Activated T-cell treated with anti-CD3 and anti-CD28 coated beads for 4 hours (primary cell): Measurements from ENCODE around the gene SMIM1.
"Not testable (repeated sequence)": the region's sequence is repeated elsewhere in the genome, so short reads cannot be mapped to it uniquely, and the experiment has no call there.

Source experiments
- DNase-seq: peaks from one replicate; pipeline ENCODE4 v3.0.0-alpha.2; 2020

SMIM1 gene

DNA sequence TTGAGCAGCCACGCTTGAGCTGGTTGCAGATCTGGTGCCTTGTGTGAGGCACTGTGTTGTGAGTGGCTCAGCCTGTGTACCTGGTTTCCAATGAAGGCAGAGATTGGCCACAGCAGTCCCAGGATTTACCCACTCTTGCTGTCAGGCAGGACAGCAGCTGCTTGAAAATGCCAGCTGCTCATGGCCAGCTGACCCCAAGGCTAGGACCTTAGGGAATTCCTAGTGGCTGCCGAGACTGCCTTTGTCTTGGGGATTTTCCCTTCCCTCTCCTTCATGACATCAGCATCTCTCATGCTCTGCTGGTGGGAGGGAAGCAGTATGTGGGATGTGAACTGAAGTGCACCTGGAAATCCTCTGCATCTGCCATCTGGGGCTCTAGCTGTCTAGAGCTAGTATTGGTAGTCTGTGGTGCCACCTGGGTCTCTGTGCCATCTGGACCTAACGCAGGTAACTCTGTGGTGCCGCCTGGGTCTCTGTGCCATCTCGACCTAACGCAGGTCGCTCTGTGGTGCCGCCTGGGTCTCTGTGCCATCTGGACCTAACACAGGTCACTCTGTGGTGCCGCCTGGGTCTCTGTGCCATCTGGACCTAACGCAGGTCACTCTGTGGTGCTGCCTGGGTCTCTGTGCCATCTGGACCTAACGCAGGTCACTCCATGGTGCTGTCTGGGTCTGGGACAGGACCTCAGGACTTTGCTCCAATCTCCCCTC, 27.6 kb downstream of the SMIM1 start:
- no peak for DNase-seq

- not testable (repeated sequence) for DNase-seq
Observed at GRCh38 chr1:3800795-3801194, 28.2 kb downstream of the SMIM1 start.

GRCh38 chr1:3803905-3804626, 31.5 kb downstream of the SMIM1 start:
- no peak for DNase-seq

DNA sequence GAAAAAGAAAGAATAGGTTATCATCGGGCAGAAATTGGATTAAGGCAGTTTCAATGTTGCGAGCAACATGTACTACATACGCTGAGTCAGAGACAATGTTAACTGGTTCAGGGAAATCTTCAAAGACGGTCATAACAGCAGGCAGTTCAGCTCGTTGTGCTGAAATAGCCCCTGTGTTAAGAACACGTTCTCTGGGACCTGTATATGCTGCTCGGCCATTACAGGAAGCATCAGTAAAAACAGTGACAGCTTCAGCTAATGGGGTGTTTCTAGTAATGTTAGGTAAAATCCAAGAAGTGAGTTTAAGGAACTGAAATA, 32.0 kb downstream of the SMIM1 start:
- DNase-seq: not testable (repeated sequence)

DNA sequence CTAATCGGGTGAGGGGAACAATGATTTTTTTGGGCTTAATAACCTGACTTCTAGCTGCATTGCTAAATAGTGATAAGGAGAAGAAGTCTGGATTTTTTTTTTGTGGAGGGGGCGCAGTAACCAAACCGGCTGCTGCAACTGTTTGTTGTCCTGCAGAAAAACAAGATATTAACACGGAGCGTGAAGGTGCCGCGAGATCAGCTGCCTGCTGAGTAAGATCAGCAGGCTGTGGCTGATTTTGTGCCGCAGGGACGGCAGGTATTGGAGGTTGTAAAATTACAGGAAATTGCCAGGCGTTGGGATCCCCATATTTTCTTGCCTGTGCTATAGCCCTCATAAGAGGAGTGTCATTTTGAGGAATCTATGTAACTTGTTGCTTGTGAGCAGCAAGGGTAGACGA, 32.5 kb downstream of the SMIM1 start:
- no peak for DNase-seq

DNA sequence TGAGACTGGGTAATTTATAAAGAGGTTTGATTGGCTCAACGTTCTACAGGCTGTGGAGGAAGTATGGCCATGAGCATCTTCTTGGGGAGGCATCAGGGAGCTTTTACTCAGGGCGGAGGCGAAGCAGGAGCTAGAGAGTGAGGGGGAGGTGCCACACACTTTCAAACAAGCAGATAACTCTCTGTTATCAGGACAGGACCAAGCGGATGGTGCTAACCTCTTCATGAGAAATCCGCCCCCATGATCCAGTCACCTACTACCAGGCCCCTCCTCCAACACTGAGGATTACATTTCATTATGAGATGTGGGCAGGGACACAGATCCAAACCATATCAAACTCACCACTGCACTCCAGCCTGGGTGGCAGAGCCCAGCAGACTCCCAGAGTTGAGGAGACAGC, 35.2 kb downstream of the SMIM1 start:
- no peak for DNase-seq

DNA sequence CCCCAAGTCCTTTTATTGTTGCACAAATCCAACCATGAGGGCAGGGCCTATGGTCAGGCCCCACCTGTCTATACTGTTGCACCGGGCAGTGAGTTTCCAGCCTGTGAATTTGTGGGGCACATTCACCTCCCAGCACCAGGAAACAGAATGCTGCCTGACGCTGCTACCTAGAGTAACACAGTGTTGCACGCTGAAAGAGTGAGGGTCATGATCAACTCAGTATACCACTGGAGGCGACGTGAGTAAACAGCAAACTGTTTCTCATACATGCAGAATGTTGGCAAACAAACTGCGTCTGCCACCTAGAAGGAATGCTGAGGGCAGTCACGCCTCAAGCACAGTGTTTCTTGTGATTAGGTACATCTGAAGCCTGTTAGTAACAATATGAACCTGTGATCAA, 37.1 kb downstream of the SMIM1 start:
- DNase-seq: no peak

- not testable (repeated sequence) for DNase-seq
Observed at GRCh38 chr1:3810149-3810761, 37.7 kb downstream of the SMIM1 start.

DNA sequence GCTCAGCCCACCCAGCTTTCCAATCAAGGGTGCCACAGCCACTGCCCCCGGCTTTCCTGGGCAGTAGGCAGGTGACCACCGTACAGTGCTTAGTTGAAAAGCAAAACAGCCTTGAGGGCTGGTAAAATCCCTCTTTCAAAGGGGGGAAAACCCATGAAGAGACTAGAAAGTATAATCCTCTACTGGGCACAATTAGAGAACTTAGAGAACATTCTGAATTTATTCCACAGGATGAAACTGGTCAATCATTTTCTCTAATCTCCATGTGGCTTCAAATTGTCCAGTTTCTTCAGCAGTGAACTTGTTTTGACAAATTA, 39.0 kb downstream of the SMIM1 start:
- DNase-seq: no peak

- no peak for DNase-seq
Observed at GRCh38 chr1:3814065-3814464, 41.5 kb downstream of the SMIM1 start.

GRCh38 chr1:3814771-3815561, 42.4 kb downstream of the SMIM1 start:
- DNase-seq: no peak

DNA sequence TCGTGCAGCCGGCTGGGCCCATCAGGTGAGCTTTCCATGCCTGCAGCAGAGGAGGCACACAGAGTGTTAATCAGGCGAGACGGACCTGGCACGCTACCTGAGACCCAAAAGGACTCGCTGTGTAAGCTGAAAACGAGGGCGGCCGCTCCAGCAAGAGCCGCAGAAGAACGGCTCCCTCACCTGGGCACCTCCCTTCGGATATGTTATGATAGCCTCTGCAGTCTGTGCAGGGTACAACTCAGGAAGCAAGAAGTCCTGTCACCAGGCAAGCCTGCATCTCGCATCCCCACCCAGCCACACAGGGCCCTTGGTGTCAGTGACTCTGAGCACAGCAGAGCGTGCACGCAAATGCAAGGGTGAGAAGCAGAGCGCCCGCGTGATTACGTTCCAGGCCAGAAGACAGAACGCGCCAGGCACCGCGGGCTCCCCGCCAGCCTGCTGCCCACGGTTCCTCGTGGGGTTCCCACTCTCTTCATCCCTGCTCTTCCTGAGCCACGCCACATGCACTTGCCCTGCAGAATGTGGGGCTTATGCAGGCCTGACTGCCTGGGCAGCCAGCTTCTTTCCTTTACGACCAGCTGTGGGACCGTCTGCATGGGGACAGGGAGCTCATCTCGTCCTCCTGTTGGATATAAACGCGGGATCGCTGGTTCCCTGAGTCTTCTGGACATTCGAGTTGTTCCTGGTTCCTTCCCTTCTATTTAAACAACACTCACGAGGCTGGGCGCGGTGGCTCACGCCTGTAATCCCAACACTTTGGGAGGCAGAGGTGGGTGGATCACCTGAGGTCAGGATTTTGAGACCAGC, 44.0 kb downstream of the SMIM1 start:
- no peak for DNase-seq

DNA sequence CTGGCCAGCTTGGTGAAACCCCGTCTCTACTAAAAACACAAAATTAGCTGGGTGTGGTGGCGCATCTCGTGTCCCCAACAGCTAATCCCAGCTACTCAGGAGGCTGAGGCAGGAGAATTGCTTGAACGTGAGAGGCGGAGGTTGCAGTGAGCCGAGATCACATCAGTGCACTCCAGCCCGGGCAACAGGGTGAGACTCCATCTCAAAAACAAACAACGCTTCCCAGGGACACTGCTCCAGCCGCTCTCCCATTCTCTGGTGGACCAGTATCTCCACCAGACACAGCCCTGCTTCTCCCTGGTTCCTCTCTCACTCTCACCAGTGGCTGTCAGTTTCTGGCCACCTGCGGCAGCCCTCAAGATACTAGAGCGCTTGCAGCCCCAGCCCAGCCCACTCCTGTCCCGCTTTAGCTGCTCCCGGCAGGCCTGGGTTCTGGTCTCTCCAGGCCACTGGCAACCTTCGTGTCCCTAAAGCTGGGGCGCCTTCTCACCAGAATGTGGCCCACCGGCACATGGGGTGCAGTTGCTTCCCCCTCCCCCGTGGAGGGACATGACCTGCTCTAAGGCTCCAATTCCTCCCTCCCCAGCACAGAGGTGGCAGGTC, 44.7 kb downstream of the SMIM1 start:
- DNase-seq: no peak

DNA sequence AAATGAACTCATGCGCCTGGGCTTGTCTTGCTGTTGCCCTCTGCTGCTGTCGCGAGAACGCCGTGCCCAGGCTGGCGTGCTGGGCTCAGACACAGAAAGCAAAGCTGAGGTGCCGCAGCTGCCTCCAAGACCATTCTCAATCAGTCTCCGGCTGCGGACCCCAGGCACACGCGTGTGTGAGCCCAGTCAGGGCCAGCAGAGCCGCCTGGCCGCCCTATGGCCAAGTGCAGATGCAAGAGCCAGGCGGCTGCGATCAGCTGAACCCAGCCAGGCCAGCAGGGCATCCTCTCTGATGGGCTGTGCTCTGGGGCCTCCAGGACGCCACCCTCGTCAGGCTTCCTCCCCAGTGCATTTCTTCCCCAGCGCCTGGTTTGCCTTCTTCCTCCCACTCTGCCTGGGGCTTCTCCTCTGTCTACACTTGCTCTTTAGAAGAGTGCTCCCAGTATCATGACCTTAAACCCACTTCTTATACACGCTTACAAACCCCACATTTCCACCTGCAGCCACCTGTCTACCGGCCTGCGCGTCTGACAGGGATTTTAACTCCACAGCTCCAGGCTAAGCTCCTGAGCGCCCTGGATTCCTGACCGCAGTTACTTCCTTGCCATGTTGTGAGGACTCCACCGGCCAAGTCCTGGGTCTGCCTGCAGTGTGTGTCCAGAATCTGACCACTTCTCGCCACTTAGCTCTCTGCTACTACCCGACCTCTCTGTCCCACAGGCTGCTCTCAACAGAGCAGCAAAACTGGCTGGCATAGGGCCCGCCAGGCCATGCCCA, 45.5 kb downstream of the SMIM1 start:
- DNase-seq: no peak

- no peak for DNase-seq
Observed at GRCh38 chr1:3819771-3820200, 47.2 kb downstream of the SMIM1 start.

DNA sequence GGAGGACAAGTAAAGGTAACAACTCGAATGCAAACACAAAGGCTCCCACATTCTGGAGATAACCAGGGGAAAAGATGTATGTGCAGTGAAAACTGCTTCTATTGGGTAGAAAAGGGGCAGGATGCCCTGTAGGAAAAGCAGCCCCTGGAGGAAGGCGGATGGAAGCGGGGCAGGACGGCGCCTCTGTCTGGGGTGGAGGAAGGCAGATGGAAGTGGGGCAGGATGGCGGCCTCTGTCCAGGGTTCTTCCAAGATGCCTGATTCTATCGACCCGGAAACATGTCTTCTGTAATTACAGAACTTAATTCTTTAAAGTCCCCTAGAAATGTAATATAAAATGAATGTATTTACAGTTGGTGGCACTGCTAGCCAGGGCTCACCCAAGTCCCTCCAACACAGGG, 47.8 kb downstream of the SMIM1 start:
- DNase-seq: no peak

DNA sequence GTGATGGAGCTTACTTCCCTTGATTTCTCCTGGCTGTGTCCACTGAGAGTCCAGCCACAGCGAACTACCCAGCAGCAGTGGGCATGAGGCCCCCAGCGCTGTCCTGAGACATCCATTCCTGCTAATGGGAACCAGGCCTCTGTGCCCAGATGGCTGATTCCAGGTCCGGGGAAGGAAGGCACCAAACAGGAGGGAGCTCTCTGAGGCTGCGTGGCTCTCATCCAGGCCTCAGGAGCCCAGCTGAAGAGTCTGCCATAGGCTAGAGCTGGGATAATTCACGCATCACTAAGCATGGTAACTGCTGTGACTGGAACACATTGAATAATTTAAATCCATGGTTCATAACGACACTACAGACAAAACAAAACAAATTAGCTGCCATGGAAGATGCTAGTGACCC, 48.5 kb downstream of the SMIM1 start:
- DNase-seq: no peak

DNA sequence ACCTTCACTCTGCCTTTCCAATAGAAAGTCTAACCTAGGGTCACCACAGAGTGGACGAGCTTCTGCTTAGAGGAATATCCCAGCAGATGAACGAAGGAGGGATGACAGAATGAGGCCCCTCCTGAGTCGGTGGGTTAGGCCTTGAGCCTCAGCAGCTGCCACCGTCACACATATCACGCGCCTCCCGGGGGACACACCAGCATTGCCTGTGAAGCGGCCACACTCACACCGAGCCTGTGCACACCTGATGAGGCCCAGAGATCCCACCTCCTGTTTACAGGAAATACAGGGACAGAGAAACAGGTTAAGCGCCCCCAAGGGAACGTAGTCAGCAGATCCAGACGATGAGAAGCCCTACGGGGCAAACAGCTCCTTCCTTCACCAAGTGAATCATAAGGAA, 48.9 kb downstream of the SMIM1 start:
- DNase-seq: no peak

DNA sequence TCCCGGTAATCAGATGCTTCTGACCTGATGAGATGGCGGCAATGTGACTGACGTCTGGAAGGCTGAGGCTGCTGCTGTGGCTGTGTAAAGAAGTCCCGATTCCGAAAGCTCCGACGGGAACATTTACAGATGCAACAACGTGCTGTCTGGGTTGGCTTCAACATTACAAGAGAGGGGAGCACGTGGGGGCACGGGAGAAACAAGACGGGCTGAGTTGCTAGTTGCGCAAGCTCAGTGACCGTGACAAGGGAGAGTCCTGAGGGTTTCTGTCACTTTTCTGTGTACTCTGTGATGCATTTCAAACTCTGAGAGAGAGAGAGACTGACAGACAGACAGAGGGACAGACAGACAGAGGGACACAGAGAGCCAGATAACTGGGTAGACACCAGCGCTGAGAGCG, 49.4 kb downstream of the SMIM1 start:
- DNase-seq: no peak

- DNase-seq: no peak
Observed at GRCh38 chr1:3822421-3822820, 49.9 kb downstream of the SMIM1 start.

GRCh38 chr1:3824650-3825049, 52.1 kb downstream of the SMIM1 start:
- DNase-seq: no peak

GRCh38 chr1:3825356-3825755, 52.8 kb downstream of the SMIM1 start:
- DNase-seq: no peak
